GM18502 (cell line): ENCODE results near the gene RANBP1.
"Not testable (repeated sequence)": the region's sequence is repeated elsewhere in the genome, so short reads cannot be mapped to it uniquely, and the experiment has no call there.

Experiments
- ATAC-seq: cut with Tn5 transposase; IDR thresholded peaks from one replicate; pipeline ENCODE4 v1.9.1; 2021; ENCODE audit warnings: mild to moderate bottlenecking; ENCODE audit not compliant: unreplicated experiment, poor library complexity

The RANBP1 gene

DNA sequence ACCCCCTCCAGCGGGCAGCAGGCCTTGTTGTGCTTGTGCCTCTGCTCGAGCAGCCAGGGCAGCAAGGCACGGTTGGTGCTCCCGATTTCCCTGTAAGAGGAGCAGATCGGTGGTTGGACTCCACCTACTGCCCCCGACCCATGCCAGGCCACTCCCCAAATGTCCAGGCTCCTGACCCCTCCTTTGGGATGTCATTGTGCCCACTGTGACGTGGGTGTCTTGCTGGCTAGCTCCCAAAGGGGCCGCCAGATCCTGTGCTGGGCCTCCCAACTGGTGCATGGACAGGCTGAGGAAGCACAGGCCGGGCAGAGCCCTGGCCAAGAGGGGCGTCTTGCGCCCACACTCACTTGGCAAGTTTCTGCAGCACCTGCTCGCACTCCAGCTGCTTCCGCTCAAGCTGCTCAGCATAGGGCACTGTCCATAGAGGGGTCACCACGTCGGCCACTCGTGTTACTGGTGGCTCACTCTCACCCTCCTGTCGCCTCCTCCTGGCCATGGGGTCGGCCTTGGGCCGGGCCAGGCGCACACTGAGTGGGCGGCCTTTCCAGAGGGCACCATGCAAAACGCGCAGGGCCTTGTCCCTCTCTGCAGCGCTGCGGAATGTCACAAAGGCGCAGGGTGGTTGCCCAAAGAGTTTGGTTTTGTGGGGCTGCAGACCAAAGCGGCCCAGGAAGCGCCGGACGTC, at the start of gene RANBP1:
Gene RANBP1, plus strand, starts transcription at position 414 of the 685 bp plus-strand sequence. Its CDS starts 81 bp downstream, at position 495.
- no peak for ATAC-seq

DNA sequence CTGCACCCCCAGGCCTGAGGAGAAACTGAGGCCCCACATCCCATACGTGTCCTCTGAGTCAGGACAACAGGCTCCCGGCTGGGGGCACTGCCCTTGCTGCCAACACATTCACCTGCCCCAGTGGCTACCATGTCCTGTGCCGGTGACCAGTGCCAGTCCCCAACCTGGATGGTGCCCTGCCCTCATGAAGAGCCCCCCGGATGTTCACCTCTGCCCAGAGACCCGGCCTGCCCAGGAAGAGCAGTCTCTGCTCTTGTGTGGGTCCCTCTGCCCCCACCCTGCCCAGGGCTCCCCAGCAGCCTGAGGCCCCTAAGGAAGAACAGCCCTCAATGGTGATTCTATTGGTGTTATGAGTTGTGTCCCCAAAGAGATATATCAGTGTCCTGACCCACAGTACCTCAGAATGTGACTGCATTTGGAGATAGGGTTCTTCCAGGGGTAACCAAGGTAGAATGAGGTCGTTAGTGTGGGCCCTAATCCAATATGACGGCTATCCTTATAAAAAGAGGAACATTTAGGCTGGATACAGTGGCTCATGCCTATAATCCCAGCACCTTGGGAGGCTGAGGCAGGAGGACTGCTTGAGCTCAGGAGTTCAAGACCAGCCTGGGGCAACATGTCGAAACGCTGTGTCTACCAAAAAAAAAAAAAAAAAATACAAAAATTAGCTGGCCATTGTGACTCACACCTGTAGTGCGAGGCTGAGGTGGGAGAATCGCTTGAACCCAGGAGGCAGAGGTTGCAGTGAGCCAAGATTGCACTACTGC, 49.1 kb upstream of the RANBP1 start:
- no peak for ATAC-seq

DNA sequence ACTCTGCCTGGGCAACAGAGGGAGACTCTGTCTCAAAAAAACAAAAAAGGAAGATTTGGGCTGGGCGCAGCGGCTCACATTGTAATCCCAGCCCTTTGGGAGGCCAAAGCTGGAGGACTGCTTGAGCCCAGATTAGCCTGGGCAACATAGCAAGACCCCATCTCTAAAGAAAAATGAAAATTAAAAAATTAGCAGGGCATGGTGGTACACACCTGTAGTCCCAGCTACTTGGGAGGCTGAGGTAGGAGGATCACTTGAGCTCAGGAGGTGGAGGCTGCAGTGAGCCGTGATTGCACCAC, 48.6 kb upstream of the RANBP1 start:
- ATAC-seq: not testable (repeated sequence)

DNA sequence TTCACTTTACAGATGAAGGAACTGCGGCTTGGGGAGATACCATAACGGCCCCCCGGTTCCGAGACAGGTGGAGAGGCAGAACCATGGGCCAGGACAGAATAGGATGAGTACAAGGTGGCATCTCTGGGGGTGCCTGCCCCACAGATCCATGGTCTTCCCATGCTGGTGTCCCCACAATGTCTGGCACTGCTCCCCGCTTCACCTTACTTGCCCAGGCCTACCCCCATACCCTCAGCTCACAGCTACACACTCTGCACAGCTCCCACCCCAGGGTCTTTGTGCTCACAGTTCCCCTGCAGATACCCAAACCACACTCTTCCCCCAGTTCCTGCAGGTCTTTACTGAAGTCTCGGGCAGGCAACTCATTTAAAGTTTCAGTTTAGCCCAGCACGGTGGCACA, 47.3 kb upstream of the RANBP1 start:
- ATAC-seq: no peak

DNA sequence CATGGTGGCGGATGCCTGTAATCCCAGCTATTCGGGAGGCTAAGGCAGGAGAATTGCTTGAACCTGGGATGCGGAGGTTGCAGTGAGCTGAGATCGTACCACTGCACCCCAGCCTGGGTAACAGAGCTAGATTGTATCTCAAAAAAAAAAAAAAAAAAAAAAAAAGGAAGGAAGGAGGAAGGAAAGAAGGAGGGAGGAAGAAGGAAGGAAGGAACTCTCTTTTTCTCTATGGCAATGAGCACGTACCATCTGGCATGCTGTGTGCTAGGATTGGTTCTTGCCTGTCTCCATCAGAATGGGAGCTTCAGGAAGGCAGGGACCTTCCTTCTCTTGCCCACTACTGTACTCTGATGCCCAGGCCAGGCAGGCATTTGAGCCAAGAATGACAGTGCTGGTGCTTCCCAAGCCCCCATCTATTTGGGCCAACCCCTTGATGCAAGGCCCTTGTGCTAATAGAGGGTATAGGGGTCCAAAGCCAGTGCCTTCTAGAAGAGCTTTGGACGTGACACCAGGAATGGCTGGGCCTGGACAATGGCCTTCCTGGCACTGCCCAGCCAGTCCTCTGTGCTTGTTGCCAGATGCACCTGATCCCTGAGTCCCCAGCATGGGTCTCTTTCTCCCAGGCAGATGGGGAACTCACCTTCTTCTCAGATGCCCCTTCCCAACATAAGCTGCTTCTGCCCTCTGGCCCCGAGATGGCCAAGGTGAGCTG, 46.4 kb upstream of the RANBP1 start:
- no peak for ATAC-seq

DNA sequence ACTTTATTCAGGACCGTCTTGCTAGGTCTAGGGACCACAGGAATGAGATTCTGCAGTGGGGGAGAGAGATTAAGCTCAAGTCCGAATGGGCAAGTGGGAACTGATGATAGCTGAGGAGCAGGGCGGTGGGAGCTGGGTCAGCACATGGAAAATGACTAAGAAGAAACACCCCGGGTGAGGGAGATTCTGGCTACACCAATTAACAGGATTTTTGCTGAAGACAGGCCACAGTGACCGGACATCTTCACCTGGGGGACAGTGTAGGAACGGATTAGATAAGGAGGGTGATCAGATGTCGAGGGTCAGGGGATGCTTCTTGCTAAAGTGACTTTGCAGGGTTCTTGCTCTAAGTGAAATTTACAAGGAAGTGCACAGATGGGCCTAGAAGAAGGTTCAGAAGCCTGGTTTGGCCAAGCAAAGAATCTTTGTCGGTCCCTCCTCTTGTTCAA, 44.4 kb upstream of the RANBP1 start:
- no peak for ATAC-seq

DNA sequence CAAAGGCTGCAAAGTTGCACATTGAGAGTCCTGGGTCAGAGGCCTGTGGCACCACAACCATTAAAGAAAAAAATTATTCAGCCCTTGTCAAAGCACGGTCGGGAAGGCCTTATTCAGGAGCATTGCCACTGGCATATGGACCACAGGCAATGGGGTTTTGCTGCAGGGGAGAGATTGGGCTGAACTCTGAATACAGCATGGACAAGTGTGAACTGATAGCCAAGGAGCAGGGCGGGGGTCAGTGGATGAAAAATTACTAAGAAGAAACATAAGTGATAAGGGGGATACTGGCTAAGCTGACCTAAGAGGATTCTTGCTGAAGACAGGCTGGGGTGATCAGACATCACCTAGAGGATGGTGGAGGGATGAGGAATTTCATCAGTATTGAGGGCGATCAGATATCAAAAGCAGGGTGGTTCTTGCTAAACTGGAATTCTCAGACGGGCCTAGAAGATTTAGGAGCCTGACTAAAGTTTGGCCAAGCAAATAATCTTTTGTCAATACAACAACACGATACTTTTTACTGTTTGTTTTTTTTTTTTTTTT, 39.2 kb upstream of the RANBP1 start:
- ATAC-seq: no peak

DNA sequence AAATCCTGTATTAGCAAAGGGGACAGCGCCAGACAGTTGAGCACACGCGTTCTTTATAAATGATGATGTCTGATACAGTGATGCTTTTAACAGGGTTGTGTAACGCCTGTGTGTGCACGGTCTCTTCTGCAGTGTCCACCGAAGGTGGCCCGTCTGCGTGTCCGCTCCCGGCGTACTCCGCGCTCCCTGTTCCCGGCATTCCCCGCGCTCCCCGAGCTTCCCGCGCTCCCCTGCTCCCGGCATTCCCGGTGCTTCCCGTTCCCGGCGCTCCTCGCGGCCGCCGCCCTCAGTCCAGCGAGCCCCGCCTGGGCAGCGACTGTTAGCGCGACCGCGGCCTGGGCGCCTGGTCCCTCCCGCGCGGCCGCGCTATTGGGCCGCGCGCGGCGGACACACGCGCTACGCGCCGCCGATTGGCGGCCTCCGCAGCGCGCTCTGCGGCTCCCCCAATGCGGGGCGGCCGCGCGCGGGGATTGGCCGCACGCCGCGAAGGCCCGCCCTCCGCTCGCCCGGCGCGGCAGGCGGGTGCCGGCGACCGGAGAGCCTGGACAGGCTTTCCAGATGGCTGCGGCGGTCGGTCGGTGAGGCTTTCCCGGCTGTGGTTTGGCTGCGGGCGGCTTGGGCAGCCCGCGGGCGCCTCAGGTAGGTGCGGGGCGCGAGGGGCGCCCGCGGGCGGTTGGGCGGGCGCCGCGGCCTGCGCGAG, 36.0 kb upstream of the RANBP1 start, which contains the start of gene DGCR8:
Gene DGCR8, plus strand, starts transcription at position 497 of the 700 bp plus-strand sequence. CDS start 5,723 bp downstream, outside the sequence.
- peak; percentile 75 for ATAC-seq

DNA sequence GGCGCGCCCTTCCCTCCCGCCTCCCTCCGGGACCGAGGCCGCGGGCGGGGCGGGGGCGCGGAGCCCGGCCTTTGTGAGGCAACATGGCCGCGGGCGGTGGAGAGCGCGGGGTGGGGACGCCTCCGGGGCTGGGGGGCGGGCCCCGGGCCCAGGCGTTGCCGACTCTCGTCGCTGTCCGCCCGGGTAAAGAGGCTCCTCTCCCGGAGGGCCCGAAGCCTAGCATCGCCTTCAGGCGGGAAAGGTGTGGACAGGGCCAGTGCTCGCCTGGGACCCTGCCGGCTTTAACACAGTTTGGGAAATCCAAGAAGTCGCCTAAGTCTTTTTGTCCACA, 35.5 kb upstream of the RANBP1 start:
- ATAC-seq: peak; percentile 74

DNA sequence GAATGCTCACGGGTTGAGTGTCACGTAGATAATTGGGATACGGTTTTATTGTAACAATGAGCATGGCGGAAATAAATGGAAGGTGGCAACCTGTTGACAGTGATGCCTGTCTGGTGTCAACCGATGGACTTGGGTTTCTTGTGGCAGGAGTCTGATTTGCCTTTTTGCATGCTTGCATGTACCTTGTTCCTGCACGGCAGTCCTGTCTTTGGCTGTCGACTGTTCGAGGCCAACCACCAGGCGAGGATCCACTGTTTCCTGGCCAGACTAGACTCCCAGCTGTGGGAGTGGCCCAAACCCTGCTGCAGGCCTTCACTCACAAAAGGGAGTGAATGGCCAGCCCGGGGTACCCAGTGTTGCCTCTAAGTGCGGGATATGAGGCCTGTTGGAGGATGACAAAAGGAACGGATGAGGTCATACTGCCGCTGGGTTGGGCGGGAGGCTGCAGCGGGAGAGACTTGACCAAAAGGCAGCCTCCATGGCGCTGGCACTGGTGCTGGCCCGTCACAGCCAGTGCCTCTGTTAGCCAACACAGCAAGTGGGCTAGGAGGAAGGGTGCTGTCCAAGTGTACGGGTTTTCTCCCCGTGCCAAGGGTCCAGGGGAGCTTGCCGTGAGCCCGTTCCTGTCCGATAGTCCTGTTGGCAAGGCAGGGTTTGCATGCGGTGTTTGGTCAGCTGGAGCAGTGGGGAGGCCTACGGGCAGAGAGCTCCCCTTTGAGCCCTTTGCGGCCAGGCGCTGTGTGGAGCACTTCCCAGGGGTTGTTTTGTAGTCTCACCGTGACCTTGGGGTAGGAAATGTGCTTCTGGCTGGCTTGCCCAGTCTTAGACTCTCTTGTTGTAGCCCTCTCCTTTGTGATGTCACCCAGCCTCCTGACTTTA, 34.9 kb upstream of the RANBP1 start:
- no peak for ATAC-seq

DNA sequence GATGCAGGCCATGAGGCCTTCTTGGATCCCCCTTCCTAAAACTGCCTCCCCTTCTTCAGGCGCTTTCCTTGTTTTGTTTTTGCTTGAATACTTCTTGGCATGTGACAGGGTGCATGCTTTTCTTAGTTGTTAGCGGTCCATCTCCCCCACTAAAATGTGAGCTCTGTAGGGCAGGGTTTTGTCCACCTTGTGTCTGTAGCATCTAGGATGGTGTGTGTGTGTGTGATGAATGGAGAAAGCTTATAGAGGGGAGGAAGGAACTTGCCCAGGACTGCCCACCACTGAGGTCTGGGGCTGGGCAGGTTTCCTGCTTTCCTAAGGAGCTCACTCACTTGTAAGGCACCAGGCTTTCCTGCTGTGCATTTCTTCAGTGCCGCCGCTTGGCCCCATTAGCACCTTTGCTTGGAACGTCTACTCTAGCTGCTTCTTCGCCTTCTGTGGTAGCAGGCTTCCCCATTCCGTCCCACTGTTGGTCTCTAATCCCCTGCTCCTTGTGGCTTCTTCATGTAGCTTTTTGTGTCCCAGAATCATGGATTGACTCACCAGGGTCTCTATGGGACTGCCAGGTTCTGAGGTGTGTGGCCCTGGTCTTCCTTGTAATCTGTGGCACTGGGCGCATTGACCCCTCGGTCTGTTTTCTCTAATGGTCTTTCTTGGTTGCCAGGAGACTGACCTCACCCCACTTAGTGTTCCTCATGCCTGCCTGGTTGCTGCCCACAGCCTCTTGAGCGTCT, 32.6 kb upstream of the RANBP1 start:
- no peak for ATAC-seq

DNA sequence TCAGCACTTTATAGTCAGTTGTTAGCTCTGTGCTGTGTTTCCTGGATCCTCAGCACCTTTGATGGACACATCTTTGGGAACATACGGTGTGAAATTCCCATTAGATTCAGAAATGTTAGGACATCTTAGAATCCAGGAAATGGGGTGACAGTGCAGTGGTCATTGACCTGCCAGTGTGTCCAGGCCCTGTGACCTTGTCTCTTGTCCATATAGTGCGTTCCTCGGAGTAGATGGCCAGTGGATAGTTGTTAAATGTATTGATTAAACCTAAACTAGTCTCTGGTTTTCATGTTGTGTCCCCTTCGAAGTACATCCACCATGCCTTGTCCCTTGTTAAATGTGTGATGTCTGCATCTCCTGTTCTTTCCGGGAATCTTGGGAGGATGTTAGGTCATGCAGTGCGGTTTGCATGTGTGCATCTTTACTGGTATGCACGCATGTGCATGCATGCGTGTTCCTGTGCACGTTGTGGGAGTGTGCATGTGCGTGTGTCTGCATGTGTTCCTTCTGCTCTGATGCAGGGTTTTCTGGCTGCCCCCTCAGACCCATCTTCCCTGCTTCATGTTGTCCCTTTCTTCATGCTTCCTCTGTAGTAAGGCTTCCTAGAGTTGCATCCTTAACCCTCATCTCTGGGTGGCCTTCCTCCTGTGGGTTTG, 31.9 kb upstream of the RANBP1 start:
- ATAC-seq: no peak

DNA sequence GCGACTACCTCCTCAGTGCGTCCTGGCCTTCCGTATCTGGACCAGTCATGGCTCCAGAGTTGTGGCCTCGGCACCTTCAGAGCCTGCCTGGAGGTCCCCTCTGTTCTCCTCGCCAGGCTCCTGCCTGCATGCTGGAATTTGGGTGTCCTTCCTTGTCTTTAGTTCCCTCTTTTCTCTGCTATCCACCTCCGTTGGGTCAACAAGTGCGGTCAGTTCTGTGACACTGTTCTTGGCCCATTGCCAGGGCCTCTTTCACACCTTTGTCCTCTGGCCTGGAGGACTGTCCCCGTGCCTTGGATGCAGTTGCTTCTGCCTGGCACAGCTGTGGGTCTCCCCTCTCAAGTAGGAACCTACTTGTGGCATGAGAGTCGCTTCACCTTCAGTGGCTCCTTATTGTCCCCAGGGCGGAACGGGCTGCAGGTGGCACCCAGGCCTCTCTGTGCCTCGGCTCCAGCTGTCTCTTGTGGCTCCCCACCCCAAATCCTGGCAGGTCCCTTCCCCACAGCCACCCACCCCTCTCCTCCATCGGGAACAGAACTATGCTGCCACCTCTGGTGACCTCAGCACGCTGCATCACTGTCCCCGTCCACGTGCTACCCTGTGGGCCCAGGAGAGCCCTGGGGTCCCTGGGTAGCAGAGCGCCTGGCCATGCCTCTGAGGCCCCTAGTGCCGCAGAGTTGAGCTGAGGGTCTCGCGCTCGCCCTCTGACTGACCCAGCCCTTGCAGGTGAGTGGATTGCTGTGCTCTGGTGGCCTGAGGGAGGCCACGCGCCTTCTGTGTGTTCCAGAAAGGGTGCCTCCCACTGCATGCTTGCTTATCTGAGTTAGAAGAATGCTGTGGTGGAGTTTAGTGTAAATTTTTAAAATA, 31.1 kb upstream of the RANBP1 start:
- ATAC-seq: no peak

DNA sequence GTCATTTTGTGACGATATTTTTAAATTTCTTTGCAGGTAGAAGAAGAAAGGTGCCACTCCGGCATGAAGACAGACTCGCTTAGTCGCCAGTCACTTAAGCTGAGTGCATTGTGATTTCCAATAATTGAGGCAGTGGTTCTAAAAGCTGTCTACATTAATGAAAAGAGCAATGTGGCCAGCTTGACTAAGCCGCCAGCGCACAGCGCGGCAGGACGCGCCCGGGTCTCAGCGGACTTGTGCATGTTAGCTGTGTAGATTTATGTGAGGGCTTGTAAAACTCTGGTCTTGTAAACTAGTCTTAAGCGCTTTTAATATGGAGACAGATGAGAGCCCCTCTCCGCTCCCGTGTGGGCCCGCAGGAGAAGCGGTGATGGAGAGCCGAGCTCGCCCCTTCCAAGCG, 30.3 kb upstream of the RANBP1 start:
- ATAC-seq: no peak

DNA sequence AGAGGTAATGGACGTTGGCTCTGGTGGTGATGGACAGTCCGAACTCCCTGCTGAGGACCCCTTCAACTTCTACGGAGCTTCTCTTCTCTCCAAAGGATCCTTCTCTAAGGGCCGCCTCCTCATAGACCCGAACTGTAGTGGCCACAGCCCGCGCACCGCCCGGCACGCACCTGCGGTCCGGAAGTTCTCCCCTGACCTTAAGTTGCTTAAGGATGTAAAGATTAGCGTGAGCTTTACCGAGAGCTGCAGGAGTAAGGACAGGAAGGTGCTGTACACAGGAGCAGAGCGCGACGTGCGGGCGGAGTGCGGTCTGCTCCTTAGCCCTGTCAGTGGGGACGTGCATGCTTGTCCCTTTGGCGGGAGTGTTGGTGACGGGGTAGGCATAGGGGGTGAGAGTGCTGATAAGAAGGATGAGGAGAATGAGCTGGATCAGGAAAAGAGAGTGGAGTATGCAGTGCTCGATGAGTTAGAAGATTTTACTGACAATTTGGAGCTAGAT, 29.8 kb upstream of the RANBP1 start:
- ATAC-seq: no peak

DNA sequence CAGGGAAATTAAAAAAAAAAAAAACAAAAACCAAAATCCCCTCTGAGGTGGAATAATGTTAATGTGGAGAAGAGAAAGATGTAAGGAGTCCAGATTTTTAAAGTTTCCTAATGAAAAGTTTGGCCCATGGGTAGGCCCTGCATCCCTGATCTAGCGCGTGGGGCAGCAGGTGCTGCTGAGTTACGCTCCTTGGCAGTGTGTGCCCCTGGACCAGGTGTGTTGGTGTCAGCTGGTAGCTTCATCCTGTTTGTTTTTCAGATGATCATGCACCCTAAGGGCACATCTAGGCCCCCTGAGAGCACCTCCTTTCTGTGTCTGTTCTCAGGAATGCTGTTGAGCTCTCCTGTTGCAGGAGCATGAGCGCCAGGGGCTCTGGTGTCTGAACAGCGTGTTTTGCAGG, 29.1 kb upstream of the RANBP1 start:
- no peak for ATAC-seq
